Parathyroid adenoma (tissue), 2 donors: Measurements from ENCODE around the gene OR52E8.
A peak's percentile ranks its signal among the peaks of the same experiment; 100 is the strongest.

Experiments used
- H2AFZ ChIP-seq: fragments of 300-600 bp; sonication (generic); one replicate; pipeline ENCODE4 v1.7.0; 2017; ENCODE audit warnings: antibody characterized with exemption, mild to moderate bottlenecking
- H3K27ac ChIP-seq: fragments of 300-600 bp; sonication (generic); one replicate; pipeline ENCODE4 v1.7.0; 2017
- H3K27me3 ChIP-seq: fragments of 300-600 bp; sonication (generic); one replicate; pipeline ENCODE4 v1.7.0; 2017; ENCODE audit warnings: low read length; ENCODE audit not compliant: control insufficient read depth, insufficient read depth
- H3K36me3 ChIP-seq: fragments of 300-600 bp; sonication (generic); one replicate; pipeline ENCODE4 v1.7.0; 2017; ENCODE audit warnings: low read length; ENCODE audit not compliant: control insufficient read depth, insufficient read depth
- H3K4me1 ChIP-seq: fragments of 300-600 bp; sonication (generic); one replicate; pipeline ENCODE4 v1.7.0; 2017; ENCODE audit warnings: control low read depth
- H3K4me2 ChIP-seq: fragments of 300-600 bp; sonication (generic); one replicate; pipeline ENCODE4 v1.7.0; 2017; ENCODE audit warnings: low read length
- H3K4me3 ChIP-seq: fragments of 300-600 bp; sonication (generic); one replicate; pipeline ENCODE4 v1.7.0; 2017; ENCODE audit warnings: low read depth, low read length
- H3K79me2 ChIP-seq: fragments of 300-600 bp; sonication (generic); one replicate; pipeline ENCODE4 v1.7.0; 2017; ENCODE audit warnings: control low read depth
- H3K9ac ChIP-seq: fragments of 300-600 bp; sonication (generic); one replicate; pipeline ENCODE4 v1.7.0; 2017; ENCODE audit warnings: mild to moderate bottlenecking
- H3K9me3 ChIP-seq: fragments of 300-600 bp; sonication (generic); one replicate; pipeline ENCODE4 v1.7.0; 2017; ENCODE audit warnings: low read length; ENCODE audit not compliant: control insufficient read depth
- CTCF ChIP-seq: fragments of 300-600 bp; sonication (generic); IDR thresholded peaks from one replicate; pipeline ENCODE4 v1.7.0; 2017; ENCODE audit warnings: antibody characterized with exemption, mild to moderate bottlenecking
- donor health status: primary hyperparathyroidism.

OR52E8 gene

GRCh38 chr11:5857590-5857989 is at the start of gene OR52E8:
OR52E8 (minus strand) TSS chr11:5857690; CDS start chr11:5857690, 0 bp downstream.
- TF ChIP-seq CTCF, result no peak
- H3K4me2 ChIP-seq, result no peak within 1 kb of the TSS
- H3K27me3 ChIP-seq, result no peaks in the 10 kb centered on the region
- no peak within 1 kb of the TSS for H2AFZ ChIP-seq
- H3K9ac ChIP-seq, result no peak within 1 kb of the TSS
- H3K27ac ChIP-seq, result no peak within 1 kb of the TSS
- no peaks in the 10 kb centered on the region for H3K36me3 ChIP-seq
- H3K9me3 ChIP-seq, result no peaks in the 10 kb centered on the region
- no peak within 1 kb of the TSS for H3K4me3 ChIP-seq
- no peaks in the 10 kb centered on the region for H3K4me1 ChIP-seq
- H3K79me2 ChIP-seq, result no peaks in the 10 kb centered on the region

- no peaks in the 10 kb centered on the region for H3K27me3 ChIP-seq
- H3K27ac ChIP-seq, result no peak overlapping the region
- no peaks in the 10 kb centered on the region for H3K9me3 ChIP-seq
- H2AFZ ChIP-seq, result no peak overlapping the region
- no peaks in the 10 kb centered on the region for H3K36me3 ChIP-seq
- H3K9ac ChIP-seq, result no peak overlapping the region
- no peaks in the 10 kb centered on the region for H3K4me1 ChIP-seq
- no peak overlapping the region for H3K4me3 ChIP-seq
- no peaks in the 10 kb centered on the region for H3K79me2 ChIP-seq
- TF ChIP-seq CTCF, result no peak
- no peak overlapping the region for H3K4me2 ChIP-seq
These were observed 42.0 kb upstream of the OR52E8 start for GRCh38 chr11:5899534-5899933.

GRCh38 chr11:5892908-5893307 is 35.4 kb upstream of the OR52E8 start, which contains the start of gene OR52E5:
OR52E5 (plus strand) TSS chr11:5893208; CDS start chr11:5900777, 7,569 bp downstream.
- H3K9me3 ChIP-seq, result no peaks in the 10 kb centered on the region
- no peak within 1 kb of the TSS for H3K4me2 ChIP-seq
- TF ChIP-seq CTCF, result no peak
- H3K27me3 ChIP-seq, result no peaks in the 10 kb centered on the region
- no peak within 1 kb of the TSS for H3K4me3 ChIP-seq
- no peaks in the 10 kb centered on the region for H3K36me3 ChIP-seq
- no peaks in the 10 kb centered on the region for H3K79me2 ChIP-seq
- no peaks in the 10 kb centered on the region for H3K4me1 ChIP-seq
- H2AFZ ChIP-seq, result no peak within 1 kb of the TSS
- H3K27ac ChIP-seq, result no peak within 1 kb of the TSS
- H3K9ac ChIP-seq, result no peak within 1 kb of the TSS

GRCh38 chr11:5891216-5891800 is 33.8 kb upstream of the OR52E8 start:
- no peaks in the 10 kb centered on the region for H3K9me3 ChIP-seq
- no peak overlapping the region for H2AFZ ChIP-seq
- no peak overlapping the region for H3K27ac ChIP-seq
- H3K36me3 ChIP-seq, result no peaks in the 10 kb centered on the region
- H3K4me3 ChIP-seq, result no peak overlapping the region
- no peaks in the 10 kb centered on the region for H3K79me2 ChIP-seq
- H3K4me1 ChIP-seq, result no peaks in the 10 kb centered on the region
- no peak overlapping the region for H3K4me2 ChIP-seq
- no peak overlapping the region for H3K9ac ChIP-seq
- peak; percentile 14 for TF ChIP-seq CTCF
- H3K27me3 ChIP-seq, result no peaks in the 10 kb centered on the region

- no peak for TF ChIP-seq CTCF
- H2AFZ ChIP-seq, result no peak overlapping the region
- H3K36me3 ChIP-seq, result no peaks in the 10 kb centered on the region
These were observed 30.2 kb upstream of the OR52E8 start for GRCh38 chr11:5887661-5888060.

More at GRCh38 chr11:5887661-5888060, 30.2 kb upstream of the OR52E8 start:
- Histone ChIP-seq H3K4me1 (no peaks in the 10 kb centered on the region), H3K4me2 (no peak overlapping the region), H3K27me3 (no peaks in the 10 kb centered on the region), H3K9ac (no peak overlapping the region), H3K27ac (no peak overlapping the region), H3K9me3 (no peaks in the 10 kb centered on the region), H3K79me2 (no peaks in the 10 kb centered on the region), H3K4me3 (no peak overlapping the region)
